Activated CD4-positive, CD25-positive, alpha-beta regulatory T cell treated with anti-CD3 and anti-CD28 coated beads, Interleukin-2, amount 50 U/mL, for 72 hours (primary cell): ENCODE results near the gene SHISA4.
"Not testable (repeated sequence)": the region's sequence is repeated elsewhere in the genome, so short reads cannot be mapped to it uniquely, and the experiment has no call there.

Source experiments
- DNase-seq: peaks from one replicate; pipeline ENCODE4 v3.0.0; 2021

Gene SHISA4, protein sequence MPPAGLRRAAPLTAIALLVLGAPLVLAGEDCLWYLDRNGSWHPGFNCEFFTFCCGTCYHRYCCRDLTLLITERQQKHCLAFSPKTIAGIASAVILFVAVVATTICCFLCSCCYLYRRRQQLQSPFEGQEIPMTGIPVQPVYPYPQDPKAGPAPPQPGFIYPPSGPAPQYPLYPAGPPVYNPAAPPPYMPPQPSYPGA

DNA sequence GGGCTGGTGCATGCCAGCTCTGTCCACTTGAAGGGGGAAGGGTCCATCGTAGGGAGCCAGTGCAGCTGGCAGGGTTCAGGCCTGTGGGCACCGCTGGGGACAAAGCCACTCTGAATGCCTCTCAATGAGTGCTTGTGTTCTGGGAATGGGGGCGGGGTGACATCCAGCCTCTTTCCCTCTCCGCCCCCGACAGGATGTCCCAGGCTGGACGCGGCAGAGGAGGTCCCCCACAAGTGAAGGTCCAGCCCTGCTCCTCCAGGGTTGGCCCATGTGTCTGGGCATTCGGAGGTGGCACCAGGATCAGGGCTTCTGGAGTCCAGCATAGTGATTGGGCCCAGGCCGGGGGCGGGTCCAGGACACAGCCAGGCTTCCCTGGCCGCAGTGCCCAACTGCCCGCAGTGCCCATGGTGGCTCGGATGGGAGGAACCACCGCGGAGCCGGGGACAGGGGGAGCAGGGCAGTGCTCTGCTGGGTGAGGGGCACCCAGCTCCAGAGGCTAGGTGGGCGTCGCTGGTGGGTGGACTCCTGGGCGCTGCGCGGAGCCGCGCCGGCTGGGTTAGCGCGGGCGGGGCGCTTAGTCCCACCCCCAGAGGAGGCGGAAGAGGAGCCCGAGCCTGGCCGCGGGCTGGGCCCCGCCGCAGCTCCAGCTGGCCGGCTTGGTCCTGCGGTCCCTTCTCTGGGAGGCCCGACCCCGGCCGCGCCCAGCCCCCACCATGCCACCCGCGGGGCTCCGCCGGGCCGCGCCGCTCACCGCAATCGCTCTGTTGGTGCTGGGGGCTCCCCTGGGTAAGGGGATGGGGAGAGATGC is at the start of gene SHISA4:
SHISA4 (plus strand) TSS at position 617 of the 808 bp plus-strand sequence; CDS start at position 714, 97 bp downstream.
- DNase-seq, result peak; percentile 39

DNA sequence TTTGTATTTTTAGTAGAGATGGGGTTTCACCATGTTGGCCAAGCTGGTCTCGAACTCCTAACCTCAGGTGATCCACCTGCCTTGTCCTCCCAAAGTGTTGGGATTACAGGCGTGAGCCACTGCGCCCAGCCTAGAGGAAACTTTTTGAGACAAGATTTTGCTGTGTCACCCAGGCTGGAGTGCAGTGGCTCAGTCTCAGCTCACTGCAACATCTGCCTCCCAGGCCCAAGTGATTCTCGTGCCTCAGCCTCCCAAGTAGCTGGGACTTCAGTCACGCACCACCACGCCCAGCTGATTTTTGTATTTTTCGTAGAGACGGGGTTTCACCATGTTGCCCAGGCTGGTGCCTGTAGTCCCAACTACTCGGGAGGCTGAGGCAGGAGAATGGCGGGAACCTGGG is 49.6 kb upstream of the SHISA4 start:
- not testable (repeated sequence) for DNase-seq

DNA sequence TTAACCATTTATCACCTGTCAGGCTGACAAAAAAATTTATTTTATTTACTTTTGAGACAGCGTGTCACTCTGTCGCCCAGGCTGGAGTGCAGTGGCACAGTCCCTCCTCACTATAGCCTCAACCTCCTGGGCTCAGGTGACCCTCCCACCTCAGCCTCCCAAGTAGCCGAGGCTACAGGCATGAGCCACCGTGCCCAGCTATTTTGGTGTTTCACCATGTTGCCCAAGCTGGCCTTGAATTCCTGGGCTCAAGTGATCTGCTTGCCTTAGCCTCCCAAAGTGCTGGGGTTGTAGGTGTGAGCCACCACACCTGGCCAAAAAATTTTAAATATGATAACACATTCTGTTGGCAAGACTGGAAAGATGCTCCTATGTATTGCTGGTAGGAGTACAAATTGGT is 48.6 kb upstream of the SHISA4 start:
- DNase-seq, result no peak

DNA sequence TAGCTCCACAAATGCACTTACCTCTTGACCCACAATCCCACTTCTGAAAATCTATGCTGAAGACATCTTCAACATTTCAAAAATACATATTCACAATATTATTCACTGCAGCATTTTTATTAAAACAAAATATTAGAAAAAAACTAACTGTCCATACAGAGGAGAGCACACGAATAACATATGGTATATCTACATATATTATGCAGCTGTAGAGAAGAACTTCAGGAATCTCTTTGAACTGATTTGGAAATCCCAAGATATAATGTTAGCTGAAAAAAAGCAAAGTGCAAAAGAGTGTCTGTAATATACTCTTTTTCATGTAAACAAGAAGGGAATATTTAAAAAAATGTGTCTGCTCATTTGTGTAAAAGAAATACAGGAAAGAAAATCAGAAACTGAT is 48.2 kb upstream of the SHISA4 start:
- no peak for DNase-seq

DNA sequence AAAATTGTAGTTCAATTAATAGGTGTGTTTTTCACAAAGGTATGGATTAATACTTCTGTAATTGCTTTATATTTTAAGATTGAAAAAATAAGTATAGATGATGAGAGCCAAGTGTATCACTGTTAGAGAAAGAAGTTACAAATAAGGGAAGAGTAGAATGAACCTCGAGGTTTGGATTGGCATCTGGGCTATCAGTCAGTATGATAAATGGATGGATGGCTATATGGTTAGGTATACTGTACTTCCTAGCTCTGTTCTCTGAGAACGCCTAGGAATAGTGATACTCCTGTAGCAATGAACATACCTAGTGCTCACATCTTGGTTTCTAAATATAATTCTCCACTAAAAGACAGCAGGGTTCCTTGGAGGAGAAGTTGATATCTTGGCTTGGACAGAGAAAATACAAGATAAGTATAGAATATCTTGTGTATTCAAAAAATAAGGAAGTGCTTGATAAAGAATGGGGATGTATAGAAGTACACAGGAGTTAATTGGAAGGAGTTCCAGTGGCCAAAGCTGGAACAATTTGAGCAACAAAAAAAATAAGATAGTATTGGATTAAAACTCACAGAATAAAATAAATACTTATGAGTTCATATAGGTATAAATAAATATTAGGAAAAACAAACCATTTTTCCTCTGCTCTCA is 47.3 kb upstream of the SHISA4 start:
- DNase-seq, result no peak

DNA sequence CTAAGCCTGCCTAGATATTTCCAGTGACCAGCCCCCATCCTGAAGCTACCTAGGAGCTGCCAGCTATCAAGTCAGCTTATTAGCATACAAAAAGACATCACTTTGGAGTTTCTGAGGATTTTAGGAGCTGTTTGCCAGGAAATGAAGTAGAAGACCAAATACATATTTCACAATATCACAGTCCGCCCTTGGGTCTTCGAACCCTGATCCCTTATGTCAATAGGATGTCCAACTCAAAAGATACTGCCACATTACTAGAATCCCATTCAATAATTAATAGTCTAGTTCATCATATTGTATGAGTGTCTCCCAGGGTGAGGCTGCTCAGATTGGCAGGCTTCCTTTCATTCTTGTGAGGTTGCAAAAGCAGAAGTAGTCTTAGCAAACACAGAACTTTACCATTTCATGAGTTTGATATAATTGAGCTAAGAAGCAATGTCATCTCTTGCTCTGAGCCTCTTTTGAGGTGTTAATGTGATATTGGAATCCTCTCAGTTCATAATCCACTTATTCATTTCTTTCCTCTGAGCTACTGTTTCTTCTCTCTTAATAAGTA is 46.1 kb upstream of the SHISA4 start:
- no peak for DNase-seq

DNA sequence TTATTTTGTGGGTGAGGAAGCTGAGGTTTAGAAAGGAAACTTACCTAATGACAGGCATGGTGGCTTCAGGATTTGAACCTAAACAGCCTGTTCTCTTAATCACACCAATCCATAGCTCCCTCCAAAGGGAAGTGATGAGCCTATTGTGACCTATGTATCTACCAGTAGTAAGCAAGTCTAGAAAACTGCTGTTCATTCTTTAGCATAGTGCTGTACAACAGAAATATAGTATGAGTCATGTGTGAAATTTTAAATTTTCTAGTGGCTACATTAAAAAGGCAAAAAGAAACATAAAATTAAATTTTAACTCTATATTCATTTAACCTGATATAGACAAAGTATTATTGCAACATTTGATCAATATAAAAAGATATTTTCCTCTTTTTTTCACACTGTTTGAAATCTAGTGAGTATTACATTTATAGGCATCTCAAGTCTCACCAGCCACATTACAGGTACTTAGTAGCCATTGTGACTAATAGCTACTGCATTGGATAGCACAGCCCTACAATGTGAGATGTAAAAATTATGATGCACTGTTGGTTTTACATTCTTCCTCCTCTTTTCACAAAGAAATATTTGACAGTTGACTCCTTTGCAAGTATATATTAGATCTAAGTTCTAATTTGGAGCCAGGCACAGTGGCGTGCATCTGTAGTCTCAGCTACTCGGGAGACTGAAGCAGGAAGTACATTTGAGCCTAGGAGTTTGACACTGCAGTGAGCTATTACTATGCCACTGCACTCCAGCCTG is 43.2 kb upstream of the SHISA4 start:
- DNase-seq, result no peak

DNA sequence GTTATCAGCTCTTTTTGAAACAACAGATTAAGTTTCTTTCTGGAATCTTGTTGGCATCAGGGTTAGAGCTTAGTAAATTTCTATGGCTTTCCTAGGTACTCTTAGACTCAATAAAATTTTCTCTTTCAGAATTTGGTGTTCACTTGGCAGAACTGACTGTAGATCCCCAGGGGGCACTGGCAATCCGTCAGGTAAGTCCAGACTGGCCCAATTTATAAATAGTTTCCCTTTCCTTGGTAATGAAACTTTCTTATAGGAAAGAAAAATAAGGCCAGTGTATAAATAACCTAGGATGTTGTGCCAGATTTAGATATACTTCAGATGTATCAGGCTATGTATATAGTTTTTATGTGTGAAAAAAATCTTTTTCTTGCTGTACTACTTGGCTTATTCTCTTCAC is 41.5 kb upstream of the SHISA4 start:
- DNase-seq, result no peak

DNA sequence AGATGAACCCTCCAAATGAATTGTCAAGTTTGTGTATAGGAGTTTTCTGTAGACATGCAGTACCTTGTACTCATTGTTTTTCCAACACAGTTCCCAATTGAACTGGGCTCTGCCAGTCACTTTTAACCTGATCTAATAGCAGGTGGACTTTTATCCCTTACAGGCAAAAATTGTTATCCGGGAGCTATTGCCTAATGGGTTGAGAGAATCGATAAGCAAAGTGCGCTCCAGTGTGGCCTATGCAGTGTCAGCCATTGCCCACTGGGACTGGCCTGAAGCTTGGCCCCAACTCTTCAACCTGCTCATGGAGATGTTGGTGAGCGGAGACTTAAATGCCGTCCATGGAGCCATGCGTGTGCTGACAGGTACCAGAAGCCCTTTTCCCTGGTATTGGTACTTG is 40.5 kb upstream of the SHISA4 start:
- DNase-seq, result no peak

DNA sequence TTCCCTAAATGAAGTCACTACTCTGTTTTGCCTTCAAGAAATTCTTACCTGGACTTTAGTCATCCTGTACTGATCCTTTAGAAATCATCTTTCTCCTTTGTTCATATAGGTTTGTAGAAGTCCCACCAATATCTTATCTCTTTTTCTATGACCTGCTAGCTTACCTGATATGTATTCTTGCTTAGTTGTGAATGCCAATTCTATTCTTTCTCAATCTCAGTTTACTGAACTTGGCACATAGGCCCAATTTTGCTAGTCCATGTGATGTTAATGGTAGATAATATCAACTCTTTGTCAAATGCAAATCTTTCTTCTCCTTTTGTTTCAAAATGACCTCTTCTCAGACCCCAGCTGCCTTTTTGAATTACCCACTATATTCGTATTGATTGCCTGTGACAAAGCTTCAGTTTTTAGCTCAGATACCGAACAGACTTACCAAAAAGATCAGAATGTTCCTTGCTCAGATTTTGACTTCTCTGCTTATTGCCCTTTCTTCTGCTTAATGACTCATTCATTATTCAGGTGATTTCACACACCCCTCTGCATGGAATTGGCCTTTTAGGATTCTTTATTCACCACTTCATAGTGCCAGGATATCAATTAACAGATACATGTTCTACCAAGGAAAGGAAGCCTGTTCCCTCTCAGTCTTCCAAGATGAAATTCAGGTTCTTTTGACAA is 39.2 kb upstream of the SHISA4 start:
- no peak for DNase-seq

DNA sequence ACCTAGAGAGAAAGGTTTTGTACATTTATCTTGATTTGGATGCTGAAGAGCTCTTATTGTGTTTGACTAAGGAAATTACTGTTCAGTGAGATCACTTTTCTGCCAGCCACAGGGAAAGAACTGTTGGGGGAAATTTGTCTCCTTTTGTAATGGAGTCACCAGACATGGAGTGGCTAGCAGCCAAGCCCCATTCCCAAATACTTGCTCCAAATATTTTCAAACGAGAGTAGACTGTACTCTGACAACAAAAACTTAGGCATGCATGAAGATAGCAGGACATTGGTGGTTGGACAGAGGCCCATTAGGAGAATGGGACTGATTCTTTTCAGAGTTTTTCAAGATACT is 38.7 kb upstream of the SHISA4 start:
- DNase-seq, result no peak

DNA sequence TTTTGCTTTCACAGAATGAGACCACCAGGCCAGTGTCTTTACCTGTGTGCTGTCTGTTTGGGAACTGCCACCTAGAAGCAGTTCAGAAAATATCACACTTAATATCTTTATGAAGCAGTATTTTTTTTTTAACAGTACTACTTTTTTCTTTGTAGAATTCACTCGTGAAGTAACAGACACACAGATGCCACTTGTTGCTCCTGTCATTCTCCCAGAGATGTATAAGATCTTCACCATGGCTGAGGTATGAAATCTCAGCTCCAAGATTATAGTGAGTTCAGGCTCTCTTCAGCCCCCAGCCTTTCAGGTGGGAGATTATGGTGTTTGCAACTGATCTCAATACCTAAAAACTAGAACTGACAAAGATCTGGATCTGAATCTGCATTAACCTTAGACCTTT is 36.7 kb upstream of the SHISA4 start:
- no peak for DNase-seq

DNA sequence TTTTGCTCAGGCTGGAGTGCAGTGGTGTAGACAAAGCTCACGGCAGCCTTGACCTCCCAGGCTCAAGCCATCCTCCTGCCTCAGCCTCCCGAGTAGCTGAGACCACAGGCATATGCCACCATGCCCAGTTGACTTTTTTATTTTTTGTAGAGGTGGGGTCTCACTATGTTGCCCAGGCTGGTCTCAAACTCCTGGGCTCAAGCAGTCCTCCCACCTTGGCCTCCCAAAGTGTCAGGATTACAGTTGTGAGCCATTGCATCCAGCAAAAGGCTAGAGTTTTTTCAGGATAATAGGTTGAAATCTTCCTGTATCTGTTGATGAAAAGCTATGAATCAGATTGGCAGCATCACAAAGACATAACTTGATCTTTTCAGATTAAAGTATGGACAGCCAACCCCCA is 32.0 kb upstream of the SHISA4 start:
- not testable (repeated sequence) for DNase-seq

DNA sequence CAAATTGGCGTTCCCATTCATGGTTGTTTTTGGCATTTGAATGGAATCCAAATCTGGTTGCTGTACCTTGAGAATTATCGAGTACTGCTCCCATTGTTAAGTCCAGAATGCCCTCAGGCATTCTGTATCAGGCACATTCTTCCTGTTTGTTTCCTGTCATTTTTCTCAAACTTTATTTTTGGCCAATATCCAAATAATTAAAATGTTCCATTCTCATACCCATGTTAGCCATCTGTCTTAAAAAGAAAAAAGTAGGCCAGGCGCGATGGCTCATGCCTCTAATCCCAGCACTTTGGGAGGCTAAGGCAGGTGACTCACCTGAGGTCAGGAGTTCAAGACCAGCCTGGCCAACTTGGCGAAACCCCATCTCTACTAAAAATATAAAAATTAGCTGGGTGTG is 29.3 kb upstream of the SHISA4 start:
- no peak for DNase-seq

DNA sequence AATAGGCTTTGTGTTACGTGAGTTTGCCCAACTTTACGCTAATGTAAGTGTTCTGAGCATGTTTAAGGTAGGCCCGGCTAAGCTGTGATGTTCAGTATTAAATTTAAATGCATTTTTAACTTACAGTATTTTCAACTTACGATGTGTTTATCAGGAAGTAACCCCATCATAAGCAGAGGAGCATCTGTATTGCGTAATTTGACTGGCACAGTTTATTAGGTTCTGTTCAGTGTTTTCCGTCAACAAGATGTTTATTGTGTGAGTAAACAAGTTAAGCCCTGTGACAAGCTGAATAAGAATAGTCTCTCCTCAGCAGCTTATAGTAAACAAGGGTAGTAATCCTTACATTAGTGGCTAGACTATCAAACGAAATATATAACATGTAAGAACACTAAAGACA is 27.2 kb upstream of the SHISA4 start:
- no peak for DNase-seq

DNA sequence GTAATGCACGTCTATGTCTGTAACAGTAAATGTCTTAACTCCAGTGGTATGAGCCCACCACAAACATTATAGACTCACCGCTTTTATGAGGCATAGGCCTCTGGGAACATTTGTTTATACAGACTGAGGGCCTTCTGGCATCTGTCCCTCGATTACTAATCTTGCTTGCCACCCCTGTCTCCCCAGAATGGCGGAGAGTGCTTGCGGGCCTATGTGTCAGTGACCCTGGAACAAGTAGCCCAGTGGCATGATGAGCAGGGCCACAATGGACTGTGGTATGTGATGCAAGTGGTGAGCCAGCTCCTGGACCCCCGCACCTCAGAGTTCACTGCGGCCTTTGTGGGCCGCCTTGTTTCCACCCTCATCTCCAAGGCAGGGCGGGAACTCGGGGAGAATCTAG is 18.3 kb upstream of the SHISA4 start:
- no peak for DNase-seq

DNA sequence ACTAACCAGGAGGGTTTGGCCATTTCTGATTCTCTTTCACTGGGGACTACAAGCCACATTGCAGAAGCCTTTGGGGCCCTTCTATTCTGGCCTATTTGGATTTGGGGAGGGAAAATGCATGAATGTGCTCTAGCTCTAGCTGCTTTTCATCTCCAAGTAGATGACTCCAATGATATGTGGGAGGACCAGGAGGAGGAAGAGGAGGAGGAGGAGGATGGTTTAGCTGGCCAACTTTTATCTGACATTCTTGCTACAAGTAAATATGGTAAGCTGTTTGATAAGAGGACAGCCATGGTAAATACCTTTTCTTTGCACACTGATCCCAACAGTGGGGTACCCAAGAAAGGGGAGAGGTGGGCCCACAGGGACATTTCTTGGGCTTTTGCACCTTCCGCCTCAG is 14.0 kb upstream of the SHISA4 start:
- DNase-seq, result no peak

DNA sequence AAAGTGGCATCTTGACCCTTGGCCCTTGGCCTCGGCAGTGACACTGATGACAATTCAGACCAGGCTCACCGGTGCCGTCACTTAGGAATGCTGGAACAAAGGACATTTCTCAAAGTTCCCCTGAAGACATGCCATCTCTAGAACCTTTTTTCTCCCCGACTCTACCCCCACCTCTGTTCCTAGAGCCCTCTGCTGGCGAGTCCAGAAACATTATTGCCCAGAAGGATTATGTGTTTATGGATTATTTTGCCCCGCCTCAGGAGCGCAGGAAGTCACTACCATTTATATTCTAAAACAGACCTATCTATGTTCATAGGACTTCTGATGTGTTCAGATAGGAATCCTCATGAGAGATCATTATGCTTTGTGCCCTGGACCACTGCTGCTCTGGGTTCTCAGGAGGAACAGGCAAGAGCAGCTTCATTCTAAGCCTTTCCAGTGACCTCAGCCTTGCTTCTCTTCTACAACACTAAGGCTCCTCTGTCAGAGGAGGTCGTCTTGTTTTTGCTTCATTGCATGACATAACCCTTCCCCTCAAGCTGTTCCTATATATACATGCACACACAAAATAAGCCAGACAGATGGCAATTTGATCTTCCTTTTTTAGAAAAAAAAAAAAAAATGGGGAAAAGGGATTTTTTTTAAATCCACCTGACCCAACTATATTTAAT is 12.4 kb upstream of the SHISA4 start:
- no peak for DNase-seq

DNA sequence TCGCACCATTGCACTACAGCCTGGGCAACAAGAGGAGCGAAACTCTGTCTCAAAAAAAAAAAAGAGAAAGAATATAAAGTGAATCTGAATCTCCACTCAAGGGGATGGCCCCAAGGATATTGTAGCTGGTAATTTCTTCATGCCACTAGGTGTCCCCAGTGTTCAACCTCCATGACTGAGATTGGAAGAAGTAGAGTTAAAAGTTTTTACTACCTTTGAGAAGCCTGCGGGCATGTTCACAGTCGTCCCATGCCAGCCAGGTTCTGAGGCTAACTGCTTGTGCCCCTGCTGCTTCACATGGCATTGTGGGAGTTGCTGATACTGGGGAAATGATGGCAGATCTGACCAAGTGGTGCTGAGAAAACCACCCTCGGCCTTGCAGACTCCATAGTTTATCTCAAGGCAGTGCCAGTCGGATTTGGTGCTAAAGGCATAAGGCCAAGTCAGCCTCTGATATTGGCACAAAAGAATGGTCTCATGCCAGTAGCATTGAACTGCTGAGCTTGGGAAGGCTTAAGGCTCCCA is 10.8 kb upstream of the SHISA4 start:
- no peak for DNase-seq

DNA sequence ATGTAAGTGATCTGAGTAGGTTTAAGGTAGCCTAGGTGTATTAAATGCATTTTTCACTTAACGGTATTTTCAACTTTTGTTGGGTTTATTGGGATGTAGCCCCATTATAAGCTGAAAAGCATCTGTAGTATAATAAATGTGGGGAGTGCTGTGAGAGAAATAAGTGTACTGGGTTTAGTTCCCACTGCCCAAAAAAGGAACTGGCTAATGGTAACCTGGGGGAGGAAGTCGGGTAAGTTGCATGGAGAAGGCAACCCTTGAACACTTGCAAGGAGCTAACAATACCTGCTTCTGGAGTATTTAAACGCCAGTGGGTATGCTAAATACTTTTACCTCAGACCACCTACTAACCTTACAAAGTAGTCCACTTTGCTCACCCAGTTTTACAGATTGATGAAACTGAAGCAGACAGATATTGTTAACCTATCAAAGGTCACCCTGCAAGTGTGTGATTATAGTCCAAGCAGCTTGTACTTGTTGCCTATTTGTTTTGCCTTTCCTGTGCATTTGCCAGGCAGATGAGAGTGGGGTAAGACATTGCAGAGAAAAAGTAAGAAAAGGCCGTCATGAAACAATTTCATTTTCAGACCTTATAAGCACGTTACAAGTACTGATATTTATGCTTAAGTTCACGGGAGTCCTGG is 7.6 kb upstream of the SHISA4 start:
- DNase-seq, result no peak

DNA sequence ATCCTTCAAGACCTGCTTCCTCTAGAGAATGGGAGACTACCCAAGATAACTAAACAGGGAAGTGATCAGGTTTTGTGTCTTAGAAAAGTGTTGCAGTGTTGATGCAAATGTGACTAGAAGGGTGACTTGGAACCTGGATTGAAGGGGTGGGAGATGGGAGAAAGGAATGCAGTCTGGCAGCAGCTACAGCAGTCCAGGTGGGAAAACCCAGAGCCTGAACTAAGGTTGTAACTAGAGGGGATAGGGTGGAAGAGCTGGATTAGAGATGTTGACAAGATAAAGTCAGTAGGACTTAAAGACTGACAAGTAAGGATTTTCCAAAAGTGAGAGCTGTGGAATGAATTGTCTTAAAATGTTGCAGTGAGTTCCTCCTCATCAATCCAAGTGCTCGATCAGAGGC is 7.1 kb upstream of the SHISA4 start:
- DNase-seq, result no peak
